Stimulated activated naive CD4-positive, alpha-beta T cell (primary cell): Measurements from ENCODE around the gene GBP1.
"Not testable (repeated sequence)": the region's sequence is repeated elsewhere in the genome, so short reads cannot be mapped to it uniquely, and the experiment has no call there.

Source experiments
- DNase-seq, 6 experiments: peaks; one replicate each; lab custom pipeline; 2025; lab: John Stamatoyannopoulos, UW

The GBP1 gene

GRCh38 chr1:89051955-89052312, 13.1 kb downstream of the GBP1 start:
- DNase-seq, result no peak

- no peak for DNase-seq
Observed at GRCh38 chr1:89051300-89051954, 13.6 kb downstream of the GBP1 start.

GRCh38 chr1:89050649-89051033, 14.4 kb downstream of the GBP1 start:
- no peak for DNase-seq

- not testable (repeated sequence) for DNase-seq
Observed at GRCh38 chr1:89049901-89050648, 14.9 kb downstream of the GBP1 start.

- not testable (repeated sequence) for DNase-seq
Observed at GRCh38 chr1:89049187-89049586, 15.8 kb downstream of the GBP1 start.

GRCh38 chr1:89047734-89048133, 17.3 kb downstream of the GBP1 start:
- no peak for DNase-seq

- not testable (repeated sequence) for DNase-seq
Observed at GRCh38 chr1:89046318-89047183, 18.5 kb downstream of the GBP1 start.

- DNase-seq, result no peak
Observed at GRCh38 chr1:89044970-89045721, 19.9 kb downstream of the GBP1 start.

- no peak for DNase-seq
Observed at GRCh38 chr1:89043940-89044339, 21.1 kb downstream of the GBP1 start.

GRCh38 chr1:89042491-89042890, 22.5 kb downstream of the GBP1 start:
- no peak for DNase-seq

- no peak for DNase-seq
Observed at GRCh38 chr1:89041721-89042120, 23.3 kb downstream of the GBP1 start.

GRCh38 chr1:89041119-89041641, 23.8 kb downstream of the GBP1 start:
- DNase-seq, result no peak

- no peak for DNase-seq
Observed at GRCh38 chr1:89040315-89040626, 24.7 kb downstream of the GBP1 start.

GRCh38 chr1:89037186-89037585, 27.8 kb downstream of the GBP1 start:
- DNase-seq, result no peak

- no peak for DNase-seq
Observed at GRCh38 chr1:89035080-89035479, 29.9 kb downstream of the GBP1 start.

- peak in 3 of 6 experiments; percentile 7 to 29 (median 23) for DNase-seq
Observed at GRCh38 chr1:89034004-89034403, 31.0 kb downstream of the GBP1 start.

GRCh38 chr1:89029051-89029450, 36.0 kb downstream of the GBP1 start:
- peak in 2 of 6 experiments; percentile 5 to 30 for DNase-seq

- no peak for DNase-seq
Observed at GRCh38 chr1:89025928-89026327, 39.1 kb downstream of the GBP1 start.

- no peak for DNase-seq
Observed at GRCh38 chr1:89023026-89023425, 42.0 kb downstream of the GBP1 start.

GRCh38 chr1:89022167-89022959, 42.6 kb downstream of the GBP1 start, which contains the start of gene GBP3:
Gene GBP3 (minus strand): TSS chr1:89022866. CDS start chr1:89020721, 2,145 bp downstream.
- DNase-seq, result peak in 3 of 6 experiments; percentile 38 to 48 (median 43)

GRCh38 chr1:89018318-89018717, 46.7 kb downstream of the GBP1 start:
- DNase-seq, result not testable (repeated sequence)
